Testis (tissue), 3 donors: Measurements from ENCODE around the gene CDK7. TPM values are rescaled to one million over a fixed set of nuclear protein-coding genes. Genes with fewer than 3 reads are reported as not detected.

Experiments
- DNase-seq: peaks from one replicate; pipeline ENCODE4 v3.0.0-alpha.2; 2019
- H3K27ac ChIP-seq, 2 donors: fragments of 200-600 bp; sonication (generic); one replicate each; pipeline ENCODE4 v1.5.1; 2019
- H3K27me3 ChIP-seq: fragments of 200-600 bp; sonication (generic); one replicate; pipeline ENCODE4 v1.5.1; 2019
- H3K36me3 ChIP-seq: fragments of 200-600 bp; sonication (generic); one replicate; pipeline ENCODE4 v1.5.1; 2017; ENCODE audit warnings: low read depth; ENCODE audit errors: missing control alignments
- H3K4me1 ChIP-seq: fragments of 200-600 bp; sonication (generic); one replicate; pipeline ENCODE4 v1.5.1; 2019
- H3K4me3 ChIP-seq, 2 donors: fragments of 200-600 bp; sonication (generic); one replicate each; pipeline ENCODE4 v1.5.1; 2017 to 2019
- H3K9me3 ChIP-seq: fragments of 200-600 bp; sonication (generic); one replicate; pipeline ENCODE4 v1.5.1; 2017
- CTCF ChIP-seq, 3 experiments: fragments of 450-650 bp in 2 of 3; fragments of 200-600 bp in 1 of 3; sonication (generic) in 1 of 3; IDR thresholded peaks; one replicate each; pipeline ENCODE4 v1.5.1; 2016 to 2019; ENCODE audit warnings: antibody characterized with exemption in 3 of 3, mild to moderate bottlenecking in 2 of 3, moderate library complexity in 1 of 3
- POLR2A ChIP-seq: fragments of 450-650 bp; IDR thresholded peaks from one replicate; pipeline ENCODE4 v1.6.1; 2017; ENCODE audit warnings: antibody characterized with exemption, mild to moderate bottlenecking, moderate library complexity
- WGBS, 2 donors: methylation state at CpG; one replicate each; pipeline ENCODE4 v1.1.5; 2018; 5-methylcytosine and 5-hydroxymethylcytosine counted together
- intact Hi-C: fragments of 100-400 bp; cut with DNase I; formaldehyde crosslinking; loops from one replicate; pipeline ENCODE4 v1.15.1; 2023; ENCODE audit warnings: low total_unique reads
- polyA plus RNA-seq: library from polyadenylated mRNA; stranded (reverse); fragments of 350-450 nt; fragmentation: Illumina TruSeq; extraction: RNeasy Lipid Tissue Mini Kit (QIAGEN cat#74804); gene quantifications from one replicate; pipeline ENCODE4 v1.2.3, GENCODE V29; 2014; ENCODE audit warnings: low read depth, low replicate concordance; ENCODE audit not compliant: insufficient read depth
- total RNA-seq, 2 donors: library from RNA; depleted of rRNA; stranded (reverse); fragments of >200 nt; gene quantifications; one replicate each; pipeline ENCODE4 v1.2.3, GENCODE V29; 2016

The CDK7 gene
- total and polyA plus RNA-seq, 3 donors from 2014 or later: 31.7 to 86.0 (median 35.1) TPM

DNA sequence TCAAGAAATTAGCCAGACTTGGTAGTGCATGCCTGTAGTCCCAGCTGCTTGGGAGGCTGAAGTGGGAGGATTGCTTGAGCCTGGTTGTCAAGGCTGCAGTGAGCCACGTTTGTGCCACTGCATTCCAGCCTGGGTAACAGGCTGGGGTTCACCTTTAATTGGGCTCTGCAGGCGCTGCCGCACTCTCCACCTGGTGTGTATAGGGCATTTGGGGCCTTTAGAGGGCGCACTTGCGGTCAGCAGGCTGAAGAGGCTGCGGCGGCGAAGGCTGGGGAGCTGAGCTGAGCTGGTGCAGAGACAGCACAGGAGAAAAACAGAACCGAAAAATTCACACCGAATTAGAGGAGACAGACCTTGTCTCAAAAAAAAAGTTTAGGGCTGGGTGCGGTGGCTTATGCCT, 31.2 kb downstream of the CDK7 start:
- TF ChIP-seq CTCF (IDR thresholded peaks at IDR 0.05) (no peak), POLR2A (no peak)
- no peak overlapping the region for H3K27ac ChIP-seq
- intact Hi-C loops: no loop called here
- H3K27me3 ChIP-seq: no peaks in the 10 kb centered on the region
- no peaks in the 10 kb centered on the region for H3K9me3 ChIP-seq
- H3K4me3 ChIP-seq: no peak overlapping the region
- no peaks in the 10 kb centered on the region for H3K4me1 ChIP-seq
- DNase-seq: peak; percentile 22
- H3K36me3 ChIP-seq: no peaks in the 10 kb centered on the region
- WGBS, 2 donors: 77 to 82% methylated on average over 9 to 11 of the region's 11 CpGs

DNA sequence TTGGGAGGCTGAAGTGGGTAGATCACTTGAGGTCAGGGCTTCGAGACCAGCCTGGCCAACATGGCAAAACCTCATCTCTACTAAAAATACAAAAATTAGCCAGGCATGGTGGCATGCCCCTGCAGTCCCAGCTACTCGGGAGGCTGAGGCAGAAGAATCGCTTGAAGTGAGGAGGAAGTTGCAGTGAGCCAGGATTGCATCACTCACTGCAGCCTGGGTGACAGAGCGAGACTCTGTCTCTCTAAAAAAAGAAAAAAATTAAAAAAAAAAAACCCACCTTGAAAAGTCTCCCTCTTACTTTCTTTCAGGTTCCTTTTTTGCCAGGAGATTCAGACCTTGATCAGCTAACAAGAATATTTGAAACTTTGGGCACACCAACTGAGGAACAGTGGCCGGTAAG, 34.2 kb downstream of the CDK7 start:
- WGBS, 2 donors: 96 to 97% methylated on average over 5 of the region's 5 CpGs
- no peak overlapping the region for H3K4me3 ChIP-seq
- H3K27me3 ChIP-seq: no peaks in the 10 kb centered on the region
- no peaks in the 10 kb centered on the region for H3K9me3 ChIP-seq
- H3K4me1 ChIP-seq: no peaks in the 10 kb centered on the region
- TF ChIP-seq POLR2A (no peak), CTCF (IDR thresholded peaks at IDR 0.05) (no peak)
- H3K36me3 ChIP-seq: no peaks in the 10 kb centered on the region
- no peak for DNase-seq
- H3K27ac ChIP-seq: no peak overlapping the region
- intact Hi-C loops: no loop called here

DNA sequence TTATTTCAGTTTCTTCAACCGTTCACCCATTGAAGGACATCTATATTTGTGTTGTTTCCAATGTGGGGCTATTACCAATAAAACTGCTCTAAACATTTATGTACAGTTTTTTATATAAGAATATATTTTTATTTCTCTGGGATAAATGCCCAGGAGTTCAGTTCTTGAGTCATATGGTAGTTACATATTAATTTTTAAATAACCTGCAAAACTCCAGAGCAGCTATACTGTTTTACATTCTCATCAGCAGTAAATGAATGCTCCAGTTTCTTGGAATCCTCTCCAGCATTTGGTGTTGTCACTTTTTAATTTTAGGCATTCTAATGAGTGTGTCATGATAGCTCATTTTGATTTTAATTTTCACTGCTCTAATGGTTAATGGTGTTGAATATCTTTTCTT, 36.2 kb downstream of the CDK7 start:
- intact Hi-C loops: no loop called here
- no peak overlapping the region for H3K27ac ChIP-seq
- WGBS, 2 donors: 74 to 84% methylated on average over 1 of the region's 1 CpG
- H3K27me3 ChIP-seq: no peaks in the 10 kb centered on the region
- H3K4me1 ChIP-seq: no peaks in the 10 kb centered on the region
- no peaks in the 10 kb centered on the region for H3K9me3 ChIP-seq
- H3K4me3 ChIP-seq: no peak overlapping the region
- DNase-seq: no peak
- H3K36me3 ChIP-seq: no peaks in the 10 kb centered on the region
- TF ChIP-seq POLR2A (no peak), CTCF (IDR thresholded peaks at IDR 0.05) (no peak)

GRCh38 chr5:69271376-69271775, 36.7 kb downstream of the CDK7 start:
- peak; percentile 83 for DNase-seq
- no peak overlapping the region for H3K4me3 ChIP-seq
- TF ChIP-seq CTCF (IDR thresholded peaks at IDR 0.05) (no peak), POLR2A (no peak)
- no peaks in the 10 kb centered on the region for H3K4me1 ChIP-seq
- intact Hi-C loops: no loop called here
- 66 to 73% methylated on average over 4 of the region's 4 CpGs for WGBS, 2 donors
- H3K27ac ChIP-seq: no peak overlapping the region
- no peaks in the 10 kb centered on the region for H3K27me3 ChIP-seq
- no peaks in the 10 kb centered on the region for H3K9me3 ChIP-seq
- H3K36me3 ChIP-seq: no peaks in the 10 kb centered on the region

DNA sequence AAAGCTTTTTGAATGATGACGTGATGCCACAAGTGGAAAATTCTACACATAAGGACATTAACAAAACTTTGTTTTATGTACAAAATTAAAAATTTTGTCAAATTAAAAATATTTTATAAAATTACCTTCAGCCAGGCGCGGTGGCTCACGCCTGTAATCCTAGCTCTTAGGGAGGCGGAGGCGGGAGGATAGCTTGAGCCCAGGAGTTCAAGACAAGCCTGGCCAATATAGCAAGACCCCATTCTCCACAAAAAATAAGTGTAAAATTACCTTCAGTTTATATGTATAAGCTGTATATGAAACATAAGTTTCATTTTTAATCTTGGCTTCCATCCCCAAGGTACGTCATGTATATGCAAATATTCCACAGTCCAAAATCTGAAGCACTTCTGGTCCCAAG, 40.9 kb downstream of the CDK7 start:
- Histone ChIP-seq H3K4me1 (no peaks in the 10 kb centered on the region), H3K9me3 (no peaks in the 10 kb centered on the region), H3K27me3 (no peaks in the 10 kb centered on the region), H3K4me3 (no peak overlapping the region), H3K36me3 (no peaks in the 10 kb centered on the region), H3K27ac (no peak overlapping the region)
- DNase-seq: no peak
- 94 to 97% methylated on average over 7 of the region's 7 CpGs for WGBS, 2 donors
- TF ChIP-seq POLR2A (no peak), CTCF (IDR thresholded peaks at IDR 0.05) (no peak)
- intact Hi-C loops: no loop called here
